Measurements from ENCODE around the gene MIPOL1. TPM values are rescaled to one million over a fixed set of nuclear protein-coding genes. Genes with fewer than 3 reads are reported as not detected.

MIPOL1 gene
- total RNA-seq, 6 experiments from 2014 or later: 3.0 to 5.7 (median 4.0) TPM

DNA sequence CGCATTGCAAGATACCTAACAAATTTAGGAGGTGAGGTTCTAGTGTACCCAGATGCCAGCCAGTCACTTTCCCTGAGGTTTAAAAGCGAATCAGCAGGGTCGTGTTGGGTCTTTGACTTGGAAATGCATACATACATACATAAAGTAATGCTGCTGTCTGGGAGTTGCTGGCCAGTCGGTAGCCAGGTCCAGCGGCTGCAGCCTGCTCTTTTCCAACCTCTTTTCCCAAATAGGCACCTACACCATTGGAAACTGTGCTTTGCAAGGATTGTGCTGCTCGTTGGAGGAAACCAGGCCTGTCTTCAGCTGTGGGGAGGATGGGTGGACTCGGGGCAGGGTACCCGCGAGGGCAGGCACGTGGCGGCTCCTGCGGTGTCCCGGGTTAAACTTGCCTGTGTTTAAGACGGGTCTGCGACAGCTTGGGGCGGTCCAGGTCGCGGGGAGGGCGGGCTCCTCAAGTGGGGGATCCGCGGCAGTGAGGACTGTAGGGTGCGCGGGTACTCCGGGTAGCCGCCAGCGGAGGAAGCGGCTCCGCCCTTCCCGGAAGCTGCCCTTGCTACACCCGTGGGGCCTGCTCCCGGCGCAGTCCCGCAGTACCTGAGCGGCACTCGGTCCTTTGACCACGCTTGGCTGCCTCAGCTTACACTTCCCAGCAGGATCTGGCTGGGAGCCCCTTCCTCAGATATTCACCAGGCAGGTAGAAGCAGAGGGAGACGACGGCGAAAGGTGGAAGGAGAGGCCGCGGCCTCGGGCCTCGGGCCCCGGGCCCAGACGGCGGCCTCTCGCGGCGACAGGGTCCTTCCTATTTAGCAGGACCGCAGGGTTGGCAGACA, 400.4 kb downstream of the MIPOL1 start:
- TF ChIP-seq, protein P1, sequence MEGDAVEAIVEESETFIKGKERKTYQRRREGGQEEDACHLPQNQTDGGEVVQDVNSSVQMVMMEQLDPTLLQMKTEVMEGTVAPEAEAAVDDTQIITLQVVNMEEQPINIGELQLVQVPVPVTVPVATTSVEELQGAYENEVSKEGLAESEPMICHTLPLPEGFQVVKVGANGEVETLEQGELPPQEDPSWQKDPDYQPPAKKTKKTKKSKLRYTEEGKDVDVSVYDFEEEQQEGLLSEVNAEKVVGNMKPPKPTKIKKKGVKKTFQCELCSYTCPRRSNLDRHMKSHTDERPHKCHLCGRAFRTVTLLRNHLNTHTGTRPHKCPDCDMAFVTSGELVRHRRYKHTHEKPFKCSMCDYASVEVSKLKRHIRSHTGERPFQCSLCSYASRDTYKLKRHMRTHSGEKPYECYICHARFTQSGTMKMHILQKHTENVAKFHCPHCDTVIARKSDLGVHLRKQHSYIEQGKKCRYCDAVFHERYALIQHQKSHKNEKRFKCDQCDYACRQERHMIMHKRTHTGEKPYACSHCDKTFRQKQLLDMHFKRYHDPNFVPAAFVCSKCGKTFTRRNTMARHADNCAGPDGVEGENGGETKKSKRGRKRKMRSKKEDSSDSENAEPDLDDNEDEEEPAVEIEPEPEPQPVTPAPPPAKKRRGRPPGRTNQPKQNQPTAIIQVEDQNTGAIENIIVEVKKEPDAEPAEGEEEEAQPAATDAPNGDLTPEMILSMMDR (IDR thresholded peaks at IDR 0.05): no peak
- TF ChIP-seq POLR2A (IDR thresholded peaks at IDR 0.05): no peak
- DNase-seq (no peak), ATAC-seq (no peak)
- Histone ChIP-seq H3K4me1 (peaks cover 0 to 36% (median 15%) of the 10 kb centered on the region in 4 donors), H3K9me3 (no peaks in the 10 kb centered on the region), H3K4me3 (no peak overlapping the region), H3K27ac (no peak overlapping the region), H3K27me3 (no peaks in the 10 kb centered on the region), H3K36me3 (no peaks in the 10 kb centered on the region)
- intact Hi-C loops (cut with DNase I): no loop called here
- 60% methylated on average over 12 of the region's 50 CpGs for WGBS (ENCODE audit: insufficient coverage, low coverage, low lambda C conversion rate, missing lambda C conversion rate)

DNA sequence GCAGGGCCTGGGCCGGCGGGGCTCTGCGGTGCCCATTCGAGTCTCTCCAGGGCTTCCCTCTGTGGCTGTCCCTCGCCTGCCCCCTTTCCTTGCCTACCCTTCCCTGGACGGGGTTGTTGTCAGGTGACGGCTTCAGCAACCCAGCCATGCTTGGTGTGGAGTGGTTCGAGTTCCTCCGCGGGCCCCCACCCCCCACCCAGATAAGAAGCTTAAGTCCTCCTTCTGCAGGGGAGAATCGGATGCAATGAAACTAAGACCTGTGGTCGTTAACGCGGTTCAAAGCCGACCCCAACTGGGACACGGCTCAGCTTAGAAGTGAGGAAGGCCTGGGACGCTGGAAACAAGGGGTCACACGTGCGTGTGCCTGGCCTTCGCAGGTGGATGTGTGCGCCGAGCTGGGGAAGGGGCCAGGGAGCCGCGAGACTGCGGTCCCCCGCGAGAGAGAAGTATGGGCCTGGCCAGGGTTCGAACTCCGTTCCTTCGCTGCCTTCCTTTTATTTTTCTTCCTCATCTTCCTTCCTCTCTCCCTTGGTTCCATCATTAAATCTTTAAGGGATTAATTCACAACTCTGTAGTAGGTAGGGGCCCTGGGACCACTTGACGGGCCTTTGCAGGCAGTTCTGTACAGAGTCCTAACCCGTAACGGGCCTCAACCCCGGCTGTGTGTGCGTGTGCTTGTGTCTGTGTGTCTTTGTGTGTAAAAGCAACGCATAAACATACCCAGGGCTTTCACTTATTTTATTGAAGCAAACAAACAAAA, 401.2 kb downstream of the MIPOL1 start:
- Histone ChIP-seq H3K36me3 (no peaks in the 10 kb centered on the region), H3K4me1 (peaks cover 0 to 44% (median 15%) of the 10 kb centered on the region in 4 donors), H3K9me3 (no peaks in the 10 kb centered on the region), H3K27ac (peak overlapping the region in 2 of 3 donors; percentile 13 to 47), H3K4me3 (peak overlapping the region; percentile 32 to 54 (median 41)), H3K27me3 (no peaks in the 10 kb centered on the region)
- intact Hi-C loops (cut with DNase I): no loop called here
- ATAC-seq (no peak), DNase-seq (no peak)
- WGBS (ENCODE audit: insufficient coverage, low coverage, low lambda C conversion rate, missing lambda C conversion rate): 48% methylated on average over 16 of the region's 36 CpGs
- TF ChIP-seq POLR2A (IDR thresholded peaks at IDR 0.05): no peak
- TF ChIP-seq, protein P1 (IDR thresholded peaks at IDR 0.05): no peak

DNA sequence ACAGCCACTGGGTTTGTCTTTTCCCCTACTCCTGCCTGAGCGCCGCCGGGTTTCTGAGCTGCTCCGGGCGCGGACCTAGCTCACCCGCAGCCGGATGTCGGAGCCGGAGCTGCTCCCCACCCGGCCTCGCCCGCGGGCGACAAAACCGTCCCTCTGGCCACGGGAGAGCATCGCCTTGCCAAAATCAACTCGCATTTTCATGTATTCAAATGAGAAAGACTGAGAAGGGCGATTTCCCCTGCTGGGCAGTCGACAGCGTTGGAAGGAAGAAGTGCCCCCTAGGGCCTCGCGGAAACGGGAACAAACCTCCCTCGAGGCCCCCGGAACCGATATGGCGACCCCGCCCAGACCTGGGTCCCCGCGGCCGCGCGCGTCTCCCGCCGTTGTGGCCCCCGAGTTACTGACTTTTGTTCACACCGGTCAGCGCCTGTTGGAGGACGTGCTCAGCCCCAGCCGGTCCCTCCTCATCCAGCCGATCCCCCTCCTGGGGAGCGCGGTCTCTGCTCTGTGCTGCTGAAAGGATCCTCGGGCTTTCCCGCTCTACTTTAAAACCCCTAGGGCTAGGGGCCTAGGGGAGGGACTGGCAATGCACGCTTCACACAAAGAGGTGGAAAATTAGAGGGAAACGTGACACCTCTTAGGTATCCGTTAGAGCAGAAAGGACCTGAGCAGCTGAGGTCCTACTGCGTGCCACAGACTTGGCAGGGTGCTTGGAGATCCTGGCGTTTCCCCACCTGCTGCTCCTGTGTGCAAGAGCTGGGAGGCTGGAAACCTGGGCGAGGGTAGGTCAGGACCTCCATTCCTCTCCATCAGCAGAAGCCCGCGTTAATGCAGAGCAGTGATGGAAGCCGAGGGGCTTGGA, 402.0 kb downstream of the MIPOL1 start:
- Histone ChIP-seq H3K27me3 (no peaks in the 10 kb centered on the region), H3K4me1 (peaks cover 0 to 45% (median 15%) of the 10 kb centered on the region in 4 donors), H3K4me3 (peak overlapping the region; percentile 32 to 54 (median 41)), H3K36me3 (no peaks in the 10 kb centered on the region), H3K27ac (peak overlapping the region; percentile 13 to 47 (median 37)), H3K9me3 (no peaks in the 10 kb centered on the region)
- intact Hi-C loops (cut with DNase I): loop anchor here in 1 of 2 donors (10.0 kb wide), 1 partner anchor 275 kb away; no protein-coding TSS in a partner anchor
- TF ChIP-seq, protein P1 (IDR thresholded peaks at IDR 0.05): no peak
- no peak for TF ChIP-seq POLR2A (IDR thresholded peaks at IDR 0.05)
- 5% methylated on average over 32 of the region's 57 CpGs for WGBS (ENCODE audit: insufficient coverage, low coverage, low lambda C conversion rate, missing lambda C conversion rate)
- no peak for ATAC-seq
- DNase-seq: peak in 1 of 3 donors; percentile 29
